ENCODE data around the gene RILPL2.

DNA sequence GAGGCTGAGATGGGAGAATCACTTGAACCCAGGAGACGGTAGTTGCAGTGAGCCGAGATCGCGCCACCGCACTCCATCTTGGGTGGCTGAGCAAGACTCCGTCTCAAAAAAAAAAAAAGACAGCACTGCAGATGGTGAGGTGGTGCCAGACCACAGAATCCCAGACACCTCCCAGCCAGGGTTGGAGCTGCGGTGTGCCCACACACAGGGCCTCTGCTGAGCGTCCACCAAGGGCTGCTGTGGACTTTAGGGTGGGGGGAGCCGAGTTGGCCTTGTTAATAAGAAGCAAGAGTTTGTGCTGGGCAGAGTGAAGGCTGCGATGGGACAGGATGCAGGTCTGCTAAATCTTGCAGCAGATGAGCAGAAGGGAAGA lies 38.3 kb downstream of the RILPL2 start:
- TF ChIP-seq YY1 (IDR thresholded peaks at IDR 0.05; ENCODE audit: insufficient read depth, insufficient read length): no peak
- no peak for TF ChIP-seq SUZ12 (IDR thresholded peaks at IDR 0.05; ENCODE audit: extremely low read depth, insufficient read depth, insufficient read length)
- no peak for TF ChIP-seq ZNF274 (IDR thresholded peaks at IDR 0.05; ENCODE audit: low read depth, low read length)

Data from NT2/D1 (cell line).